H1 (cell line): ENCODE results near the gene SRCIN1. TPM values are rescaled to one million over a fixed set of nuclear protein-coding genes. Genes with fewer than 3 reads are reported as not detected.

Experiments used
- ASH2L ChIP-seq: fragments of 200-600, 300-600 bp; sonication (generic); IDR thresholded peaks from one replicate; pipeline ENCODE4 v1.7.1; 2017; ENCODE audit warnings: low read length
- BACH1 ChIP-seq: IDR thresholded peaks from 2 replicates; pipeline ENCODE4 v1.6.1; 2012; ENCODE audit warnings: low read length, improper control_type of control experiment
- BCL11A ChIP-seq, 2 experiments: IDR thresholded peaks; one replicate each; pipeline ENCODE4 v1.6.1; 2011; ENCODE audit warnings: low read depth in 2 of 2, low read length in 2 of 2, mild to moderate bottlenecking in 2 of 2
- BRCA1 ChIP-seq: IDR thresholded peaks from 2 replicates; pipeline ENCODE4 v1.6.1; 2012; ENCODE audit warnings: low read depth, low read length, improper control_type of control experiment
- CBX5 ChIP-seq: fragments of 300-800, 300-1000 bp; sonication (generic); IDR thresholded peaks from 2 replicates; pipeline ENCODE4 v1.7.1; 2016; ENCODE audit warnings: antibody characterized with exemption, low read length, low read depth
- CHD2 ChIP-seq: IDR thresholded peaks from 2 replicates; pipeline ENCODE4 v1.6.1; 2012; ENCODE audit warnings: low read length, improper control_type of control experiment
- CTCF ChIP-seq, 3 experiments: IDR thresholded peaks; 1 replicate in 2 of 3; 2 replicates in 1 of 3; pipeline versions ENCODE4 v1.5.1 to v1.6.1; 2011; ENCODE audit warnings: low read length in 3 of 3, mild to moderate bottlenecking in 3 of 3, inconsistent platforms in 2 of 3, low read depth in 1 of 3, moderate library complexity in 1 of 3; ENCODE audit not compliant: insufficient read depth in 1 of 3; ENCODE audit errors: control extremely low read depth in 1 of 3
- E2F6 ChIP-seq: IDR thresholded peaks from 2 replicates; pipeline ENCODE4 v1.6.1; 2012; ENCODE audit warnings: inconsistent platforms
- HDAC6 ChIP-seq: IDR thresholded peaks from one replicate; pipeline ENCODE4 v1.7.1; 2012; ENCODE audit warnings: low read depth, mild to moderate bottlenecking, inconsistent platforms, low read length, moderate library complexity
- JUND ChIP-seq: IDR thresholded peaks from 2 replicates; pipeline ENCODE4 v1.6.1; 2011; ENCODE audit warnings: mild to moderate bottlenecking, improper control_type of control experiment, low read length
- PHF8 ChIP-seq: fragments of 200-600 bp; sonication (generic); conservative IDR thresholded peaks from 2 replicates; pipeline ENCODE4 v1.7.1; 2012; ENCODE audit warnings: low read depth, mild to moderate bottlenecking, inconsistent platforms, low read length, moderate library complexity
- POU5F1 ChIP-seq: IDR thresholded peaks from 2 replicates; pipeline ENCODE4 v1.6.1; 2011; ENCODE audit warnings: low read depth, mild to moderate bottlenecking, low read length, moderate library complexity
- RNF2 ChIP-seq: fragments of 200-900, 300-1000 bp; sonication (generic); IDR thresholded peaks from 2 replicates; pipeline ENCODE4 v1.7.1; 2016; ENCODE audit warnings: borderline replicate concordance, low read depth, mild to moderate bottlenecking, antibody characterized with exemption, low read length; ENCODE audit not compliant: poor library complexity, severe bottlenecking; ENCODE audit errors: missing control alignments
- SIRT6 ChIP-seq: IDR thresholded peaks from one replicate; pipeline ENCODE4 v1.7.1; 2012; ENCODE audit warnings: low read length, inconsistent platforms
- SP1 ChIP-seq: IDR thresholded peaks from 2 replicates; pipeline ENCODE4 v1.6.1; 2011; ENCODE audit warnings: low read depth, low read length
- SP4 ChIP-seq: IDR thresholded peaks from 2 replicates; pipeline ENCODE4 v1.6.1; 2012; ENCODE audit warnings: low read length, inconsistent platforms
- TCF12 ChIP-seq: IDR thresholded peaks from 2 replicates; pipeline ENCODE4 v1.6.1; 2011; ENCODE audit warnings: low read depth, mild to moderate bottlenecking, low read length
- polyA plus RNA-seq, 7 experiments: library from polyadenylated mRNA; depleted of rRNA in 3 of 7; stranded (reverse) in 5 of 7; unstranded in 2 of 7; fragments of >200 nt in 5 of 7; fragments of 200-250 nt in 2 of 7; gene quantifications; 1 replicate in 5 of 7; 2 replicates in 1 of 7; 4 replicates in 1 of 7; pipeline versions ENCODE4 v1.2.1 to v1.2.3, GENCODE V29; 2011 to 2013; ENCODE audit warnings: missing spikeins in 2 of 7, mixed read lengths in 2 of 7
- total RNA-seq: library from RNA; stranded (reverse); fragmentation: NEBNext Ultra II Directional; extraction: Animal tissue kit (Norgen Biotek cat#: 25700); gene quantifications from 2 replicates; pipeline ENCODE4 v1.2.1, GENCODE V29; 2021
- TF ChIP-seq, protein P1 (sequence below): IDR thresholded peaks from 2 replicates; pipeline ENCODE4 v1.6.1; 2011; ENCODE audit warnings: low read depth, mild to moderate bottlenecking, low read length; ENCODE audit not compliant: insufficient read depth
- TF ChIP-seq, protein P2 (sequence below): IDR thresholded peaks from 2 replicates; pipeline ENCODE4 v1.6.1; 2012; ENCODE audit warnings: low read length, inconsistent platforms

SRCIN1 gene
- total and polyA plus RNA-seq, 2 of the 8 experiments (the other 6 are each of a cell fraction or from before 2014, with no cell fraction given) = 2.8 to 3.8 TPM

DNA sequence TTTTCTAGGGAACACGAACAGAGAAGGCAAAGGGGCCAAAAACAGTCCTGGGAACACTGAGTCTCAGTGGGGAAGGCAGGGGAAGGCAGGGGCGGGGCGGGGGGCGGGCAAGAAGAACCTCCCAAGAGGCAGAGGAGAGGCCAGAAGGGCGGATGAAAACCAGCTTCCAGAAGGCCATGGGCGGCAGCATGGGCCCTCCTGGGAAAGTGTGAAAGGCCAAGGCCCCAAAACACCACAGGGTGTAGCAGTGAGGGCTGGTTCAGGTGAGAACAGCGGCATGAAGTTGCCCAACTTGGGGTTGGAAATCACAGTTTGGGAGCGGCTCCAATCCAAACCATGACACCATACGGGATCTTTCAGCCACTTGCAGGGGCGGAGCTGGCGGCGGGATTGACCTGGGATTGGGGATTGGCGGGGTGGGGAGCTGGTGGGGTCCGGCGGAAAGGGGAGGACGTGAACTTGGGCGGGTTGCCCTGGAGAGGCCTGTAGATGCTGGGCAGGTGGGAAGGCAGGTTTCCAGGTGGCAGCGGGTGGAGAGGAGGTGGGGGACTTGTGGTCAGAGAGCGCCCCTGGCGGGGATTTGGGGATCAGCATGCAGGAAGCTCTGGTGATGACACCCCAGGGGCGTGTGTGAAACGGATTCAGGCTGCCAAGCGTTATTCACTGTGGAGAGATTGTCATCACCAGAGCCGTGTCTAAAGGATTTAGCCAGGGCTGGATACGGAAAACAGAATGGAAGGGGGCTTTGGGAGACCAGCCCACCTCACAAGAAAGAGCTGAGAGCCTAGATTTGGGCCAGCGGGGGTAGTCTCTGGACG is 96.6 kb downstream of the SRCIN1 start (continued):
- TF ChIP-seq, protein P1, sequence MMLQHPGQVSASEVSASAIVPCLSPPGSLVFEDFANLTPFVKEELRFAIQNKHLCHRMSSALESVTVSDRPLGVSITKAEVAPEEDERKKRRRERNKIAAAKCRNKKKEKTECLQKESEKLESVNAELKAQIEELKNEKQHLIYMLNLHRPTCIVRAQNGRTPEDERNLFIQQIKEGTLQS = peak; percentile 64; the same call in 1 of the 2 replicates
- no peak for TF ChIP-seq BACH1
- TF ChIP-seq POU5F1 = no peak
- TF ChIP-seq CHD2 = no peak
- TF ChIP-seq SP4 = no peak
- TF ChIP-seq PHF8 = no peak
- TF ChIP-seq CTCF (IDR thresholded peaks at IDR 0.05; ENCODE audit: control extremely low read depth in 1 of 3, insufficient read depth in 1 of 3, low read depth in 1 of 3, low read length in 3 of 3) = peak; percentile 90 to 96 (median 95)
- TF ChIP-seq SP1 = peak; percentile 21; the same call in 1 of the 2 replicates
- TF ChIP-seq E2F6 = peak; percentile 41; the same call in 1 of the 2 replicates
- TF ChIP-seq, protein P2, sequence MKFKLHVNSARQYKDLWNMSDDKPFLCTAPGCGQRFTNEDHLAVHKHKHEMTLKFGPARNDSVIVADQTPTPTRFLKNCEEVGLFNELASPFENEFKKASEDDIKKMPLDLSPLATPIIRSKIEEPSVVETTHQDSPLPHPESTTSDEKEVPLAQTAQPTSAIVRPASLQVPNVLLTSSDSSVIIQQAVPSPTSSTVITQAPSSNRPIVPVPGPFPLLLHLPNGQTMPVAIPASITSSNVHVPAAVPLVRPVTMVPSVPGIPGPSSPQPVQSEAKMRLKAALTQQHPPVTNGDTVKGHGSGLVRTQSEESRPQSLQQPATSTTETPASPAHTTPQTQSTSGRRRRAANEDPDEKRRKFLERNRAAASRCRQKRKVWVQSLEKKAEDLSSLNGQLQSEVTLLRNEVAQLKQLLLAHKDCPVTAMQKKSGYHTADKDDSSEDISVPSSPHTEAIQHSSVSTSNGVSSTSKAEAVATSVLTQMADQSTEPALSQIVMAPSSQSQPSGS = no peak
- TF ChIP-seq SIRT6 = no peak
- TF ChIP-seq TCF12 = peak; percentile 77; the same call in 1 of the 2 replicates
- no peak for TF ChIP-seq BCL11A (IDR thresholded peaks at IDR 0.05; ENCODE audit: low read depth in 2 of 2, low read length in 2 of 2)
- no peak for TF ChIP-seq ASH2L
- no peak for TF ChIP-seq RNF2
- peak; percentile 62 for TF ChIP-seq JUND
- no peak for TF ChIP-seq BRCA1
- no peak for TF ChIP-seq HDAC6
- TF ChIP-seq CBX5 = no peak
